ENCODE results near the gene KRTAP5-1.

DNA sequence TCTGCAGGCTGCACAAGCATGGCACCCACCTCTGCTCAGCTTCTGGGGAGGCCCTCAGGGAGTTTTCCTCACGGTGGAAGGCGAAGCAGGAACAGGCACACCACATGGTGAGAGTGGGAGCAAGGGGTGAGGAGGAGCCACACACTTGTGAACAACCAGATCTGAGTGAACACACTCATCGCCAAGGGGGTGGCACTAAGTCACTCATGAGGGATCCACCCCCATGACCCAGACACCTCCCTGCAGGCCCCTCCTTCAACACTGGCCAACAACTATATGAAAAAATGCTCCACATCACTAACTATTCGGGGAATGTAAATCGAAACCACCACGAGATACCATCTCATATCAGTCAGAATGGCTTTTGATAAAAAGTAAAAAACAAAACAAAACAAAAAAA lies 13.7 kb upstream of the KRTAP5-1 start:
- TF ChIP-seq, protein P1, sequence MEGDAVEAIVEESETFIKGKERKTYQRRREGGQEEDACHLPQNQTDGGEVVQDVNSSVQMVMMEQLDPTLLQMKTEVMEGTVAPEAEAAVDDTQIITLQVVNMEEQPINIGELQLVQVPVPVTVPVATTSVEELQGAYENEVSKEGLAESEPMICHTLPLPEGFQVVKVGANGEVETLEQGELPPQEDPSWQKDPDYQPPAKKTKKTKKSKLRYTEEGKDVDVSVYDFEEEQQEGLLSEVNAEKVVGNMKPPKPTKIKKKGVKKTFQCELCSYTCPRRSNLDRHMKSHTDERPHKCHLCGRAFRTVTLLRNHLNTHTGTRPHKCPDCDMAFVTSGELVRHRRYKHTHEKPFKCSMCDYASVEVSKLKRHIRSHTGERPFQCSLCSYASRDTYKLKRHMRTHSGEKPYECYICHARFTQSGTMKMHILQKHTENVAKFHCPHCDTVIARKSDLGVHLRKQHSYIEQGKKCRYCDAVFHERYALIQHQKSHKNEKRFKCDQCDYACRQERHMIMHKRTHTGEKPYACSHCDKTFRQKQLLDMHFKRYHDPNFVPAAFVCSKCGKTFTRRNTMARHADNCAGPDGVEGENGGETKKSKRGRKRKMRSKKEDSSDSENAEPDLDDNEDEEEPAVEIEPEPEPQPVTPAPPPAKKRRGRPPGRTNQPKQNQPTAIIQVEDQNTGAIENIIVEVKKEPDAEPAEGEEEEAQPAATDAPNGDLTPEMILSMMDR (IDR thresholded peaks at IDR 0.05; ENCODE audit: insufficient read depth, low read length) = no peak
- no peak for TF ChIP-seq REST (IDR thresholded peaks at IDR 0.05; ENCODE audit: insufficient replicate concordance, low read depth)
- no peak for TF ChIP-seq POLR2AphosphoS5 (IDR thresholded peaks at IDR 0.05; ENCODE audit: low read depth)
- TF ChIP-seq GABPA (IDR thresholded peaks at IDR 0.05; ENCODE audit: low read depth) = no peak
